Measurements from ENCODE around the gene TRPC6.

DNA sequence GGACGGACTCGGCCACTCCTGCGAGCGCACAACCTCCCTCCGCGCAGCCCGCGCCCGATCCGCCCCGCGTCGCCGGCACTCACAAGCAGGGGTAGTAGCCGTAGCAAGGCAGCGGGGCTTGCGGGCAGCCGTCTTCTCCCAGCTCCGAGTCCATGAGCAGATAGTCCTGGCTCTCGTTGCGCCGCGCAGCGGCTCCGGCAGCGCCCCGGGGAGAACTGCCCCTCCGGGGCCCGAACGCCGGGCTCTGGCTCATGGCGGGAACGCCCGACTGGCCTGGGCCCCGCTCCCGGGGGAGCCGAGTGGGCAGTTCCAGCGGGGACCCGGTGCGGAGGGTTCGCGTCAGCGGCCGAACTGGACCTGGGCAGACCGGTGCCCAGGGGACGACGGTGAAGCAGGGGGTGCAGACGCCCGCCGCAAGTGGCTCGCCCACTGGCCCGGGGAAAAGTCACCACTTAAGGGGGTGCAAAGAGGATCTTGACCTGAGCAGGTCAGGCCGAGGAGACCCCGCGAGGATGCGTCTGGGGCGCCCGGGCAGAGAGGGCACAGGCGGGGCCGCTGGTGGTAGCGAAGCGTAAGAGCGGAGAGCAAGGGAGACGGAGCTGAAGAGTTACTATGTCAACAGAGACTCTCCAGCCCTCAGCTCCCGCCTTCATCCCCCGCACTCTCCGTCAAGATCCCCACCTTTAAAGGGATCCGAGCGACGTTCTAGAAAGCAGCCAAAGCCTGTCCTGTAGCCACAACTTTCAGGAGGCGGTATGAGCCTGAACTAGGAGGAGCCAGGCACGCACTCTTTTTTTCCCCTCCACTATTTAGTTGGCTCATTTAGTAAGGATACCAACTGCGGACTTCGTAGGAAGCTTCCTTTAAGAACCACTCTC is at the start of gene TRPC6:
- TF ChIP-seq, protein P1, sequence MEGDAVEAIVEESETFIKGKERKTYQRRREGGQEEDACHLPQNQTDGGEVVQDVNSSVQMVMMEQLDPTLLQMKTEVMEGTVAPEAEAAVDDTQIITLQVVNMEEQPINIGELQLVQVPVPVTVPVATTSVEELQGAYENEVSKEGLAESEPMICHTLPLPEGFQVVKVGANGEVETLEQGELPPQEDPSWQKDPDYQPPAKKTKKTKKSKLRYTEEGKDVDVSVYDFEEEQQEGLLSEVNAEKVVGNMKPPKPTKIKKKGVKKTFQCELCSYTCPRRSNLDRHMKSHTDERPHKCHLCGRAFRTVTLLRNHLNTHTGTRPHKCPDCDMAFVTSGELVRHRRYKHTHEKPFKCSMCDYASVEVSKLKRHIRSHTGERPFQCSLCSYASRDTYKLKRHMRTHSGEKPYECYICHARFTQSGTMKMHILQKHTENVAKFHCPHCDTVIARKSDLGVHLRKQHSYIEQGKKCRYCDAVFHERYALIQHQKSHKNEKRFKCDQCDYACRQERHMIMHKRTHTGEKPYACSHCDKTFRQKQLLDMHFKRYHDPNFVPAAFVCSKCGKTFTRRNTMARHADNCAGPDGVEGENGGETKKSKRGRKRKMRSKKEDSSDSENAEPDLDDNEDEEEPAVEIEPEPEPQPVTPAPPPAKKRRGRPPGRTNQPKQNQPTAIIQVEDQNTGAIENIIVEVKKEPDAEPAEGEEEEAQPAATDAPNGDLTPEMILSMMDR (IDR thresholded peaks at IDR 0.05; ENCODE audit: poor library complexity), result no peak
- no peak for TF ChIP-seq EZH2 (IDR thresholded peaks at IDR 0.05; ENCODE audit: borderline replicate concordance)
- no peak for TF ChIP-seq EZH2phosphoT487 (IDR thresholded peaks at IDR 0.05; ENCODE audit: low read depth, severe bottlenecking, unreplicated experiment)

All from hepatocyte (in vitro differentiated cells).